Heart left ventricle (tissue), 16 donors: ENCODE measurements around the gene ORM1. TPM values are rescaled to one million over a fixed set of nuclear protein-coding genes. Genes with fewer than 3 reads are reported as not detected.
A peak's percentile ranks its signal among the peaks of the same experiment; 100 is the strongest.

Experiments used
- ATAC-seq, 4 donors: fragments of 200-7000 bp; cut with Tn5 transposase; one replicate each; pipeline ENCODE4 v1.9.1; 2020 to 2022; ENCODE audit warnings: moderate library complexity in 4 of 4, mild to moderate bottlenecking in 3 of 4, moderate number of reproducible peaks in 1 of 4
- DNase-seq, 5 donors: peaks; one replicate each; pipeline ENCODE4 v3.0.0-alpha.2; 2020
- H3K27ac ChIP-seq, 12 donors: fragments of 200-600 bp; sonication (generic) in 4 of 12; one replicate each; pipeline versions ENCODE4 v1.5.0 to v1.8.0; 2016 to 2022; ENCODE audit warnings: mild to moderate bottlenecking in 2 of 12
- H3K27me3 ChIP-seq, 9 donors: fragments of 200-600 bp; sonication (generic) in 2 of 9; one replicate each; pipeline versions ENCODE4 v1.5.1 to v1.8.0; 2016 to 2022; ENCODE audit warnings: mild to moderate bottlenecking in 3 of 9
- H3K36me3 ChIP-seq, 9 donors: fragments of 200-600 bp; sonication (generic) in 2 of 9; one replicate each; pipeline versions ENCODE4 v1.5.0 to v1.8.0; 2018 to 2022; ENCODE audit warnings: mild to moderate bottlenecking in 2 of 9
- H3K4me1 ChIP-seq, 12 donors: fragments of 200-600 bp; sonication (generic) in 4 of 12; one replicate each; pipeline versions ENCODE4 v1.5.0 to v1.8.0; 2016 to 2022; ENCODE audit warnings: mild to moderate bottlenecking in 3 of 12
- H3K4me3 ChIP-seq, 12 donors: fragments of 200-600 bp; sonication (generic) in 4 of 12; one replicate each; pipeline versions ENCODE4 v1.5.0 to v1.8.0; 2017 to 2022; ENCODE audit warnings: mild to moderate bottlenecking in 9 of 12, moderate library complexity in 4 of 12
- H3K9me3 ChIP-seq, 12 donors: fragments of 200-600 bp; sonication (generic) in 4 of 12; one replicate each; pipeline versions ENCODE4 v1.5.0 to v1.8.0; 2016 to 2022; ENCODE audit warnings: mild to moderate bottlenecking in 1 of 12
- POLR2A ChIP-seq, 2 donors: fragments of 450-650 bp; IDR thresholded peaks; one replicate each; pipeline ENCODE4 v1.6.1; 2017; ENCODE audit warnings: antibody characterized with exemption in 2 of 2, mild to moderate bottlenecking in 2 of 2, moderate library complexity in 2 of 2
- WGBS, 4 donors: extraction: QIAGEN DNeasy Blood & Tissue Kit in 2 of 4; methylation state at CpG; one replicate each; pipeline versions ENCODE4 v1.1.5 to v1.1.7; 2013 to 2018; 5-methylcytosine and 5-hydroxymethylcytosine counted together
- intact Hi-C, 10 donors: fragments of 100-400 bp; cut with DNase I; formaldehyde crosslinking; loops; one replicate each; pipeline versions ENCODE4 v1.11.1 to v1.14.2; 2022
- polyA plus RNA-seq, 2 donors: library from polyadenylated mRNA; stranded (reverse); fragments of 200-250 nt; gene quantifications; one replicate each; pipeline ENCODE4 v1.2.3, GENCODE V29; 2013
- total RNA-seq, 9 donors: library from RNA; depleted of rRNA in 2 of 9; stranded (reverse); fragments of >200 nt in 2 of 9; fragmentation: NEBNext Ultra II Directional in 3 of 9; extraction: Animal tissue kit (Norgen Biotek cat#: 25700) in 3 of 9; gene quantifications; one replicate each; pipeline versions ENCODE4 v1.1.0 to v1.2.4, GENCODE V29; 2016 to 2023
- TF ChIP-seq, protein P1 (sequence below), 12 donors: fragments of 200-600 bp; sonication (generic) in 4 of 12; IDR thresholded peaks; one replicate each; pipeline versions ENCODE4 v1.5.0 to v1.8.0; 2018 to 2022; ENCODE audit warnings: antibody characterized with exemption in 12 of 12, mild to moderate bottlenecking in 5 of 12
- donor health status: ischemic (EF 13 %, LVEDD 7.1; RV severe dilation, severe dysfunction).
- donor health status: healthy with polysubstance abuse.
- donor health status: DM: no; HTN: yes; CAD: no.
- donor health status: DM: no; HTN: no; CAD: no.
- donor health status: ischemic (EF 25% LVEDD 6.9; RV normal size, moderate dysfunction).
- donor health status: ischemic (EF 25% LVEDD 5.7; RV mildly dilated, moderate dysfunction).
- donor health status: healthy.
- donor health status: DM: yes; HTN: yes; CAD: no.
- donor health status: ischemic (EF 35%, LVEDD 5.7; RV mildly dilated, moderate dysfunction).
- donor health status: nonischemic (EF 11% LVEDD 7.7; RV severe dilation, severe dysfunction).
- donor health status: DM: yes; HTN: yes; CAD: no.
- donor health status: PGD.
- donor health status: ischemic (EF 29% LVEDD 5.4; RV normal size, mild dysfunction).
- donor health status: nonischemic (EF 23%, LVEDD 6.1; RV moderate dilation, normal function).

The ORM1 gene
- total and polyA plus RNA-seq, 11 donors = 0.51 to 1.00 (median 0.80) TPM; not detected in 8

DNA sequence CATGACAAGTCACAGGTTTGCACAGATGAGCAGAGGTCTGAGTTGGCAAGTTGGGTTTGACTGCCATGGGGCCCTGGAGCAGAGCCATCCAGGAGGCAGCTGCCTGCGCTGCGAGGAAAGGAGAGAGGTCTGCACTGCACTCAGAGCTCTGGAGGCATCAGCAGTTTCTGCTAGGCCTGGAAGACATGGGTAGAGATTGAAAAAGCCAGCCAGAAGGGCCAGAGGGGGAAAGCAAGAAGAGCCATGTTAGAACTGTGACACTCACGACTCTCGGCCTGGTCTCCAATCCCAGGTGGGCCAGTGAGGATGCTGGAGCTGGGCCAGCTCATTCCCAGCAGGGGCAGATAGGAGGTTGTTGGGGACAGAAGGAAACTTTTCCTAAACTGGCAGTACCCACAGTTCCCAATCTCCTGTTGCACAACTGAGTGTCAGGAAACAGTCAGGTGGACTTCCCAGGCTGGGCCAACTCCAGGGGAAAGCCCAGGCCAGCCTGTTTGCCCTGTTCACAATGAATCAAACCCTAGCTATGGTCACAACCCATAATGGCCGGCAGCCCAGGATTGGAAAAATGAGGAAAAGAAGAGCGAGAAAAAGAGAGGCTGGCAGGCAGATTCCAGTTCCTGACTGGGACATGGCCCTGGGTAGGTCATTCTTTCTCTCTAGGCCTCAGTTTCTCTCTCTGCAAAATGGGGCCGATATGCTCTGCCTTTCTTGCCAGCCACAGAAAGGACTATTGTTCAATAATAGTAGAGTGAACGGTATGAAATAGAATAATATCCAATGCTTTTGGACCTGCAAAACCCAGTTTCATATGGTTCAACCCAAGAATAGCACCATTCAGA, 7.8 kb upstream of the ORM1 start:
- ATAC-seq (no peak), DNase-seq (peak in 1 of 5 donors; percentile 21)
- 86 to 90% (median 87%) methylated on average over 8 of the region's 8 CpGs for WGBS, 4 donors
- TF ChIP-seq POLR2A (IDR thresholded peaks at IDR 0.05) = no peak
- TF ChIP-seq, protein P1, sequence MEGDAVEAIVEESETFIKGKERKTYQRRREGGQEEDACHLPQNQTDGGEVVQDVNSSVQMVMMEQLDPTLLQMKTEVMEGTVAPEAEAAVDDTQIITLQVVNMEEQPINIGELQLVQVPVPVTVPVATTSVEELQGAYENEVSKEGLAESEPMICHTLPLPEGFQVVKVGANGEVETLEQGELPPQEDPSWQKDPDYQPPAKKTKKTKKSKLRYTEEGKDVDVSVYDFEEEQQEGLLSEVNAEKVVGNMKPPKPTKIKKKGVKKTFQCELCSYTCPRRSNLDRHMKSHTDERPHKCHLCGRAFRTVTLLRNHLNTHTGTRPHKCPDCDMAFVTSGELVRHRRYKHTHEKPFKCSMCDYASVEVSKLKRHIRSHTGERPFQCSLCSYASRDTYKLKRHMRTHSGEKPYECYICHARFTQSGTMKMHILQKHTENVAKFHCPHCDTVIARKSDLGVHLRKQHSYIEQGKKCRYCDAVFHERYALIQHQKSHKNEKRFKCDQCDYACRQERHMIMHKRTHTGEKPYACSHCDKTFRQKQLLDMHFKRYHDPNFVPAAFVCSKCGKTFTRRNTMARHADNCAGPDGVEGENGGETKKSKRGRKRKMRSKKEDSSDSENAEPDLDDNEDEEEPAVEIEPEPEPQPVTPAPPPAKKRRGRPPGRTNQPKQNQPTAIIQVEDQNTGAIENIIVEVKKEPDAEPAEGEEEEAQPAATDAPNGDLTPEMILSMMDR (IDR thresholded peaks at IDR 0.05) = no peak
- peaks cover 0 to 11% (median 3%) of the 10 kb centered on the region in 9 donors for H3K36me3 ChIP-seq
- H3K27me3 ChIP-seq = peaks cover 0 to 6% (median 0%) of the 10 kb centered on the region in 9 donors
- intact Hi-C loops = no loop called here
- no peak overlapping the region for H3K27ac ChIP-seq
- H3K4me3 ChIP-seq = no peak overlapping the region
- no peaks in the 10 kb centered on the region for H3K4me1 ChIP-seq
- H3K9me3 ChIP-seq = peaks cover 0 to 5% (median 0%) of the 10 kb centered on the region in 12 donors

DNA sequence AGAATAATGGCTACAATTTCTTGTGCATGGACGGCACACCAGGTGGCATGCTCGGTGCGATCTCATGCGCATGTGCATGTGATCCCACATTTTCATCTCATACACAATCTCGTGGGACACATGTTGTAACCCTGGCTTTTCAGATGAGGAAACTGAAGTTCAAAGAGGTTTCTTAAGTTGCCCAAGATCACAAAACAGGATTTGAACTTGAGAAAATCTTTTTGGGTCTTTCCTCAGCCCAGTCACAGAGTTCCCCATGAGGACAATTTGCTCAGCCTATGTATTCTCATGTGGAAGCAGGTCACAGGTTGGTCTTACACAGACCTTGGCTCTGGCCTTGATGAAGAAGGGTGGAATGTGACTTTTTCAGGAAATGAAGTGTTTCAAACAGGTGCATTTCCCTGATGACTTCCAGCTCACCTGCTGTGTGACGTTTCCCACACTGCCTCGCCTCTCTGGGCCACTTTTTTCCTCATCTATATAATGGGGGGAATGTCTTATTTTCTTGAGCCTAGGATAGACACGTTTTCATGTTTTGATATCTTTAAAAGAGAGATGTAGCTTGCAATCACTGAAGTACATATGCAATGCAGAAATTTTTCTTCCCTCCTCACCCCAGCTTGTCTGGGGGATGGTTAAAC, 7.1 kb upstream of the ORM1 start:
- H3K9me3 ChIP-seq = peaks cover 0 to 5% (median 0%) of the 10 kb centered on the region in 12 donors
- peaks cover 0 to 5% (median 0%) of the 10 kb centered on the region in 9 donors for H3K36me3 ChIP-seq
- H3K4me3 ChIP-seq = no peak overlapping the region
- H3K27ac ChIP-seq = no peak overlapping the region
- H3K4me1 ChIP-seq = no peaks in the 10 kb centered on the region
- H3K27me3 ChIP-seq = peaks cover 0 to 7% (median 0%) of the 10 kb centered on the region in 9 donors
- intact Hi-C loops = no loop called here
- no peak for ATAC-seq
- no peak for DNase-seq
- TF ChIP-seq POLR2A (IDR thresholded peaks at IDR 0.05) = no peak
- TF ChIP-seq, protein P1 (IDR thresholded peaks at IDR 0.05) = no peak
- 80 to 87% (median 84%) methylated on average over 8 of the region's 8 CpGs for WGBS, 4 donors

DNA sequence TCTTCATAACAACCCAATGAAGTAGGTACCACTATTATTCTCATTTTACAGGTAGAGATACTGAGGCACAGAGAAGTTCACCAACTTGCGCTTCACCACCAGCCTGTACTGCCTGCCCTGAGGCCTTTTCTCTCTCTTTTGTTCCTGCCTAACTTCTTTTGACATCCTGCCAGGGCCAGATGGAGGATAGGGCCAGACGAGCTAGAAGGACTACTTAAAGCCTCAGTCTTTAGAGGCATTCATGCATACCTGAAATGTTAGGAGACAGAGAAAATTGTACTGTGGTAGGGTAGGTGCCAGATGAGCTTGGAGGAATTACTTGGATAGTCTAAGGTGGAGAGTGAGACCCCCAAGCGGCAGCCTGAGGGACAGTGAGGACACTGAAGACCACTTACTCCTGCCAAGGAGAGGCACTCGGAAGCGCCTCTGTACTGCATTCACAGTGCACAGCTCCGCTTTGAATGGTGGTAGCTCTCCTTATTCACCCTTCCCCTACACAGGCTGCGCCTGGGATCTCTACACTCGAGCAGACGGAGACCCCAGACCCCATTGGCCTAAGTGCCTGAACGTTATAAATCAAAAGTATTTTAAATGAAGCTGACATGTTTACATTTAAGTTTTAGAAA, 6.2 kb upstream of the ORM1 start:
- H3K4me3 ChIP-seq = no peak overlapping the region
- ATAC-seq = no peak
- peaks cover 0 to 5% (median 0%) of the 10 kb centered on the region in 12 donors for H3K9me3 ChIP-seq
- H3K27me3 ChIP-seq = peaks cover 0 to 7% (median 0%) of the 10 kb centered on the region in 9 donors
- no peak overlapping the region for H3K27ac ChIP-seq
- TF ChIP-seq, protein P1 (IDR thresholded peaks at IDR 0.05) = no peak
- WGBS, 4 donors = 77 to 84% (median 84%) methylated on average over 10 of the region's 10 CpGs
- DNase-seq = peak in 1 of 5 donors; percentile 5
- H3K36me3 ChIP-seq = peaks cover 0 to 2% (median 0%) of the 10 kb centered on the region in 9 donors
- intact Hi-C loops = no loop called here
- H3K4me1 ChIP-seq = no peaks in the 10 kb centered on the region
